OCI-LY3 (cell line): ENCODE measurements around the gene RHPN2.

Experiments
- EZH2phosphoT487 ChIP-seq: fragments of 200-600 bp; shearing (Covaris generic); IDR thresholded peaks from 2 replicates; pipeline ENCODE4 v1.6.1; 2018; ENCODE audit warnings: antibody characterized with exemption, mixed run types, low read depth
- TF ChIP-seq, protein P1 (sequence below): fragments of 200-600, 300-600 bp; sonication (generic); IDR thresholded peaks from 2 replicates; pipeline ENCODE4 v1.5.1; 2014; ENCODE audit warnings: antibody characterized with exemption, low read length, low read depth

DNA sequence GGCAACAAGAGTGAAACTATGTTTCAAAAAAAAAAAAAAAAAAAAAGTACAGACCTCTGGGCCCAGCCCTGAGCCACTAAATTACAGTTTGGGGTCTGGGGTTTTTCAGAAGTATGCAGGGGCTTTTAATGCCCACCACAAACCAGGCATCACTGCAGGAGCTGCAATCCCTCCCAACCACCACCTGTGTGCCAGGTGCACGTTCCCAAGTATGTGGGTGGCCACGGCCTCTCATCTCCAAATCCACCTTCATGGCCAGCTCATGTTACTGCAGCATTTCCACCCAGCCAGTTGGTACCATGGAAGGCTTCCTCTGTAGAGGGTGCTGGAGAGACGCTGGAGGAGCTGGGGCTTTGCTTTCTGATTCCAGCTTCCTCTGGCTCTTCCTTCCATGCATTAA, 119.4 kb downstream of the RHPN2 start:
- TF ChIP-seq, protein P1, sequence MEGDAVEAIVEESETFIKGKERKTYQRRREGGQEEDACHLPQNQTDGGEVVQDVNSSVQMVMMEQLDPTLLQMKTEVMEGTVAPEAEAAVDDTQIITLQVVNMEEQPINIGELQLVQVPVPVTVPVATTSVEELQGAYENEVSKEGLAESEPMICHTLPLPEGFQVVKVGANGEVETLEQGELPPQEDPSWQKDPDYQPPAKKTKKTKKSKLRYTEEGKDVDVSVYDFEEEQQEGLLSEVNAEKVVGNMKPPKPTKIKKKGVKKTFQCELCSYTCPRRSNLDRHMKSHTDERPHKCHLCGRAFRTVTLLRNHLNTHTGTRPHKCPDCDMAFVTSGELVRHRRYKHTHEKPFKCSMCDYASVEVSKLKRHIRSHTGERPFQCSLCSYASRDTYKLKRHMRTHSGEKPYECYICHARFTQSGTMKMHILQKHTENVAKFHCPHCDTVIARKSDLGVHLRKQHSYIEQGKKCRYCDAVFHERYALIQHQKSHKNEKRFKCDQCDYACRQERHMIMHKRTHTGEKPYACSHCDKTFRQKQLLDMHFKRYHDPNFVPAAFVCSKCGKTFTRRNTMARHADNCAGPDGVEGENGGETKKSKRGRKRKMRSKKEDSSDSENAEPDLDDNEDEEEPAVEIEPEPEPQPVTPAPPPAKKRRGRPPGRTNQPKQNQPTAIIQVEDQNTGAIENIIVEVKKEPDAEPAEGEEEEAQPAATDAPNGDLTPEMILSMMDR, result no peak
- TF ChIP-seq EZH2phosphoT487, result no peak
